LNCaP clone FGC (cell line): ENCODE measurements around the gene NAA11.

Source experiments
- DNase-seq: peaks from one replicate; pipeline ENCODE4 v3.0.0-alpha.2; 2011; ENCODE audit warnings: low read depth
- H3K4me3 ChIP-seq: 2 replicates; pipeline ENCODE4 v1.5.1; 2011; ENCODE audit warnings: mild to moderate bottlenecking, low read depth, low read length, control low read depth
- CTCF ChIP-seq: IDR thresholded peaks from 2 replicates; pipeline ENCODE4 v1.5.1; 2012; ENCODE audit warnings: mild to moderate bottlenecking; ENCODE audit not compliant: control insufficient read depth, insufficient read depth; ENCODE audit errors: extremely low read depth

Gene NAA11

DNA sequence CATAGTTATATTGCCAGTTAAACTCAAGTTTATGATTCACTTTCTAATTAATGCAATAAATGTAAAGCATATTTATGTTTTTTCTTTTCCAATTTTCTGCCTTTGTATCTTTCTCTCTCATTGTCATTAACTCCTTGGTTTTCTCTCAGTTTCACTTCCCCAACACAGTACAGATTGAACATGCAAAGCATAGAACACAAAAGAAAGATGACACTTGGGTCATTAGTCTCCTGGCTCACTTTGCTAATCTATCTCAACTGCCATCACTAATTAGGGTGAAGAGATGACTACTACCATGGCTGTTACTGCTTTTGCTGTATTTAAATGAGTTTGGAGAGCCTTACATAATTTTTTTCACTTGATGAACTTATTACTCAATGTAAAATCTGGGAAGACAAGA is 12.3 kb upstream of the NAA11 start:
- no peak for DNase-seq
- no peak for TF ChIP-seq CTCF
- H3K4me3 ChIP-seq = no peak overlapping the region

GRCh38 chr4:79334783-79335182 is 8.9 kb upstream of the NAA11 start:
- no peak overlapping the region for H3K4me3 ChIP-seq
- no peak for DNase-seq
- TF ChIP-seq CTCF = no peak

DNA sequence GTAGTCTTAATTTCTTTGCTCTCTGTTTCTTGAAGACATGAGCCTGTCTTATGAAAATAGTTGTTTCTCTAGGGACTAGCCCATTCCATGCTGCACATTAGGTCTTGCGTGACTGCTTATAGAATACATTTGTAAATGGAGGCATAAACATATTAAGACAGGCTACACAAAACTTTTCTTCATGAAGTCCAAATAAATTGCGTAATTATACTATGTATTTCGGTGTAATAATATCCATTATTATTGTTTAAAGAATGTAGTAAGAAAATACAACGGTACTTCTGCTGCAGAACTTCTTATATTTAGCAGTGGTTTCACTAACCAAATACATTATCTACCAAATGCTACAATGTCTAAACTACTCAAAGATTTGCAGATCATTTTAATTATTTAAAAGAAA is 8.5 kb upstream of the NAA11 start:
- TF ChIP-seq CTCF = no peak
- no peak for DNase-seq
- H3K4me3 ChIP-seq = no peak overlapping the region

DNA sequence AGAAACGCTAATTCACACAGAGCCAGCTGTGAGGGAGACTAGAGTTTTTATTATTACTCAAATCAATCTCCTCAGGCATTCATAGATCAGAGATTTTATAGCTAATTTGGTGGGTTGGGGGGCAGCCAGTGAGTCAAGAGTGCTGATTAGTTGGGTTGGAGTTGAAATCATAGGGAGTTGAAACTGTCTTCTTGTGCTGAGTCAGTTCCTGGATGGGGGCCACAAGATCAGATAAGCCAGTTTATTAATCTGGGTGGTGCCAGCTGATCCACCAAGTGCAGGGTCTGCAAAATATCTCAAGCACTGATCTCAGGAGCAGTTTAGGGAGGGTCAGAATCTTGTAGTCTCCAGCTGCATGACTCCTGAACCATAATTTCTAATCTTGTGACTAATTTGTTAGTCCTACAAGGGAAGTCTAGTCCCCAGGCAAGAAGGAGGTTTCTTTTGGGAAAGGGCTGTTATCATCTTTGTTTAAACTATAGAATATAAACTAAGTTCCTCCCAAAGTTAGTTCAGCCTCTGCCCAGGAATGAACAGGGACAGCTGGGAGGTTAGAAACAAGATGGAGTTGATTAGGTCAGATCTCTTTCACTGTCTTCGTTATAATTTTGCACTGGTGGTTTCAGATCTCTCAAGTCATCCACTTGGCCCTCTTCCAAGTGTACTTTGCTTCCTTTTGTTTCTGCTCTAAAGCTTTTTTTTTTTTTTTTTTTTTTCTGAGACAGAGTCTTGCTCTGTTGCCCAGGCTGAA is 5.4 kb upstream of the NAA11 start:
- no peak for TF ChIP-seq CTCF

DNA sequence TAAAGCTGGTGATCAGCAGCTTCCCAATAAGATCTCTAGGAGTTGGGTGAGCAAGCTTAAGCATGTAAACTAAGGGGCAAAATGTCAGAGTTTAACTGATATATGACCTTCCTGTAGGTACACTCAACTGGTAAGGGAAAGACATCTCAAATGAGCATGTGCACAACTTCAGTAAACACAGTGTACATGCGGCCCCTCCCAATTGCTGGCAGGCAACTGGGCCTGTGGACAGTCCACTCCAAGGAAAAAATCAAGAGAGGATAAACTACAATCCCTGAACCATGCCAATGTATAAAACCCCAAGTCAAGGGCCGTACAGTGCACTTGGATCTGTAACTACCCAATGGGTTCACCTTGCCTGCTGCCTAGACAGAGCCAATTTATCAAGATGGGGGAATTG is 4.9 kb upstream of the NAA11 start:
- H3K4me3 ChIP-seq = no peak overlapping the region
- no peak for TF ChIP-seq CTCF
- no peak for DNase-seq

More for the DNA sequence above, 5.4 kb upstream of the NAA11 start:
- H3K4me3 ChIP-seq = no peak overlapping the region
- DNase-seq = no peak

GRCh38 chr4:79325436-79325835 is 425 bp downstream of the NAA11 start:
- TF ChIP-seq CTCF = no peak
- no peak for DNase-seq
- H3K4me3 ChIP-seq = no peak overlapping the region

- TF ChIP-seq CTCF = no peak
- H3K4me3 ChIP-seq = no peak overlapping the region
- DNase-seq = no peak
Observed at GRCh38 chr4:79319975-79320374, 5.9 kb downstream of the NAA11 start.
